ENCODE results near the gene FAM83D. TPM values are rescaled to one million over a fixed set of nuclear protein-coding genes. Genes with fewer than 3 reads are reported as not detected.

FAM83D gene
- polyA plus RNA-seq, 1 donor from 2014 or later = 0.48 TPM

- no peak overlapping the region for H3K4me2 ChIP-seq (ENCODE audit: low read length)
- no peaks in the 10 kb centered on the region for H3K9me2 ChIP-seq (ENCODE audit: insufficient read depth, low read length)
- TF ChIP-seq, protein P1, sequence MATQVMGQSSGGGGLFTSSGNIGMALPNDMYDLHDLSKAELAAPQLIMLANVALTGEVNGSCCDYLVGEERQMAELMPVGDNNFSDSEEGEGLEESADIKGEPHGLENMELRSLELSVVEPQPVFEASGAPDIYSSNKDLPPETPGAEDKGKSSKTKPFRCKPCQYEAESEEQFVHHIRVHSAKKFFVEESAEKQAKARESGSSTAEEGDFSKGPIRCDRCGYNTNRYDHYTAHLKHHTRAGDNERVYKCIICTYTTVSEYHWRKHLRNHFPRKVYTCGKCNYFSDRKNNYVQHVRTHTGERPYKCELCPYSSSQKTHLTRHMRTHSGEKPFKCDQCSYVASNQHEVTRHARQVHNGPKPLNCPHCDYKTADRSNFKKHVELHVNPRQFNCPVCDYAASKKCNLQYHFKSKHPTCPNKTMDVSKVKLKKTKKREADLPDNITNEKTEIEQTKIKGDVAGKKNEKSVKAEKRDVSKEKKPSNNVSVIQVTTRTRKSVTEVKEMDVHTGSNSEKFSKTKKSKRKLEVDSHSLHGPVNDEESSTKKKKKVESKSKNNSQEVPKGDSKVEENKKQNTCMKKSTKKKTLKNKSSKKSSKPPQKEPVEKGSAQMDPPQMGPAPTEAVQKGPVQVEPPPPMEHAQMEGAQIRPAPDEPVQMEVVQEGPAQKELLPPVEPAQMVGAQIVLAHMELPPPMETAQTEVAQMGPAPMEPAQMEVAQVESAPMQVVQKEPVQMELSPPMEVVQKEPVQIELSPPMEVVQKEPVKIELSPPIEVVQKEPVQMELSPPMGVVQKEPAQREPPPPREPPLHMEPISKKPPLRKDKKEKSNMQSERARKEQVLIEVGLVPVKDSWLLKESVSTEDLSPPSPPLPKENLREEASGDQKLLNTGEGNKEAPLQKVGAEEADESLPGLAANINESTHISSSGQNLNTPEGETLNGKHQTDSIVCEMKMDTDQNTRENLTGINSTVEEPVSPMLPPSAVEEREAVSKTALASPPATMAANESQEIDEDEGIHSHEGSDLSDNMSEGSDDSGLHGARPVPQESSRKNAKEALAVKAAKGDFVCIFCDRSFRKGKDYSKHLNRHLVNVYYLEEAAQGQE (IDR thresholded peaks at IDR 0.05; ENCODE audit: borderline replicate concordance) = no peak
- TF ChIP-seq, protein P2, sequence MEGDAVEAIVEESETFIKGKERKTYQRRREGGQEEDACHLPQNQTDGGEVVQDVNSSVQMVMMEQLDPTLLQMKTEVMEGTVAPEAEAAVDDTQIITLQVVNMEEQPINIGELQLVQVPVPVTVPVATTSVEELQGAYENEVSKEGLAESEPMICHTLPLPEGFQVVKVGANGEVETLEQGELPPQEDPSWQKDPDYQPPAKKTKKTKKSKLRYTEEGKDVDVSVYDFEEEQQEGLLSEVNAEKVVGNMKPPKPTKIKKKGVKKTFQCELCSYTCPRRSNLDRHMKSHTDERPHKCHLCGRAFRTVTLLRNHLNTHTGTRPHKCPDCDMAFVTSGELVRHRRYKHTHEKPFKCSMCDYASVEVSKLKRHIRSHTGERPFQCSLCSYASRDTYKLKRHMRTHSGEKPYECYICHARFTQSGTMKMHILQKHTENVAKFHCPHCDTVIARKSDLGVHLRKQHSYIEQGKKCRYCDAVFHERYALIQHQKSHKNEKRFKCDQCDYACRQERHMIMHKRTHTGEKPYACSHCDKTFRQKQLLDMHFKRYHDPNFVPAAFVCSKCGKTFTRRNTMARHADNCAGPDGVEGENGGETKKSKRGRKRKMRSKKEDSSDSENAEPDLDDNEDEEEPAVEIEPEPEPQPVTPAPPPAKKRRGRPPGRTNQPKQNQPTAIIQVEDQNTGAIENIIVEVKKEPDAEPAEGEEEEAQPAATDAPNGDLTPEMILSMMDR (IDR thresholded peaks at IDR 0.05; ENCODE audit: poor library complexity, severe bottlenecking) = no peak
- H3K4me3 ChIP-seq (ENCODE audit: low read length) = no peak overlapping the region
- no peaks in the 10 kb centered on the region for H3F3A ChIP-seq (ENCODE audit: insufficient read depth, low read length, poor library complexity, severe bottlenecking)
- H3K9me3 ChIP-seq (ENCODE audit: low read length) = no peaks in the 10 kb centered on the region
- H3K9ac ChIP-seq (ENCODE audit: low read length) = no peak overlapping the region
- H3K79me2 ChIP-seq (replicated peaks; ENCODE audit: insufficient read depth, low read length) = no peaks in the 10 kb centered on the region
- no peaks in the 10 kb centered on the region for H3K27me3 ChIP-seq (ENCODE audit: insufficient read depth, low read depth, low read length)
- H2AFZ ChIP-seq (ENCODE audit: low read depth, low read length) = no peak overlapping the region
- H4K20me1 ChIP-seq (ENCODE audit: insufficient read depth) = no peaks in the 10 kb centered on the region
- no peak overlapping the region for H3K27ac ChIP-seq (ENCODE audit: low read length)
- no peaks in the 10 kb centered on the region for H3K36me3 ChIP-seq (ENCODE audit: insufficient read depth, low read length)
These were observed 14.4 kb downstream of the FAM83D start for GRCh38 chr20:38940644-38941043.

- TF ChIP-seq RAD21 (conservative IDR thresholded peaks at IDR 0.05) = no peak
- no peak for TF ChIP-seq POLR2AphosphoS5 (IDR thresholded peaks at IDR 0.05)
- H3K4me3 ChIP-seq (ENCODE audit: low read length) = no peak overlapping the region
- no peaks in the 10 kb centered on the region for H3K27me3 ChIP-seq (ENCODE audit: insufficient read depth, low read depth, low read length)
- no peaks in the 10 kb centered on the region for H3K9me3 ChIP-seq (ENCODE audit: low read length)
- no peak overlapping the region for H3K9ac ChIP-seq (ENCODE audit: low read length)
- H3K79me2 ChIP-seq (replicated peaks; ENCODE audit: insufficient read depth, low read length) = no peaks in the 10 kb centered on the region
- H2AFZ ChIP-seq (ENCODE audit: low read depth, low read length) = no peak overlapping the region
- no peaks in the 10 kb centered on the region for H3F3A ChIP-seq (ENCODE audit: insufficient read depth, low read length, poor library complexity, severe bottlenecking)
- no peaks in the 10 kb centered on the region for H3K36me3 ChIP-seq (ENCODE audit: insufficient read depth, low read length)
- H3K4me2 ChIP-seq (ENCODE audit: low read length) = no peak overlapping the region
- H4K20me1 ChIP-seq (ENCODE audit: insufficient read depth) = no peaks in the 10 kb centered on the region
- H3K27ac ChIP-seq (ENCODE audit: low read length) = no peak overlapping the region
- no peaks in the 10 kb centered on the region for H3K9me2 ChIP-seq (ENCODE audit: insufficient read depth, low read length)
These were observed 15.6 kb downstream of the FAM83D start for GRCh38 chr20:38941726-38942389.

- H3K27ac ChIP-seq (ENCODE audit: low read length) = no peak overlapping the region
- H3K27me3 ChIP-seq (ENCODE audit: insufficient read depth, low read depth, low read length) = no peaks in the 10 kb centered on the region
- H3K4me3 ChIP-seq (ENCODE audit: low read length) = no peak overlapping the region
- H3K36me3 ChIP-seq (ENCODE audit: insufficient read depth, low read length) = no peaks in the 10 kb centered on the region
- no peak overlapping the region for H2AFZ ChIP-seq (ENCODE audit: low read depth, low read length)
- no peaks in the 10 kb centered on the region for H3K9me3 ChIP-seq (ENCODE audit: low read length)
- H3F3A ChIP-seq (ENCODE audit: insufficient read depth, low read length, poor library complexity, severe bottlenecking) = no peaks in the 10 kb centered on the region
- no peaks in the 10 kb centered on the region for H4K20me1 ChIP-seq (ENCODE audit: insufficient read depth)
- no peak overlapping the region for H3K4me2 ChIP-seq (ENCODE audit: low read length)
- no peaks in the 10 kb centered on the region for H3K79me2 ChIP-seq (replicated peaks; ENCODE audit: insufficient read depth, low read length)
- H3K9ac ChIP-seq (ENCODE audit: low read length) = no peak overlapping the region
- no peak for TF ChIP-seq POLR2AphosphoS5 (IDR thresholded peaks at IDR 0.05)
- no peak for TF ChIP-seq MXI1 (conservative IDR thresholded peaks at IDR 0.05; ENCODE audit: poor library complexity, severe bottlenecking)
- TF ChIP-seq TAF1 (IDR thresholded peaks at IDR 0.05; ENCODE audit: low read depth) = no peak
- TF ChIP-seq SMC3 (conservative IDR thresholded peaks at IDR 0.05; ENCODE audit: poor library complexity) = no peak
- TF ChIP-seq, protein P1 (IDR thresholded peaks at IDR 0.05; ENCODE audit: borderline replicate concordance) = no peak
- no peak for TF ChIP-seq RAD21 (conservative IDR thresholded peaks at IDR 0.05)
- no peak for TF ChIP-seq EZH2 (IDR thresholded peaks at IDR 0.05; ENCODE audit: borderline replicate concordance, insufficient read depth, low read length, poor library complexity, severe bottlenecking)
- TF ChIP-seq EP300 (conservative IDR thresholded peaks at IDR 0.05; ENCODE audit: poor library complexity, severe bottlenecking) = no peak
- H3K9me2 ChIP-seq (ENCODE audit: insufficient read depth, low read length) = no peaks in the 10 kb centered on the region
These were observed 18.8 kb downstream of the FAM83D start for GRCh38 chr20:38945012-38945411.
